K562 (cell line): ENCODE data around the gene ERMARD. TPM values are rescaled to one million over a fixed set of nuclear protein-coding genes. Genes with fewer than 3 reads are reported as not detected.

Experiments
- ATAC-seq: fragments of 200-7000 bp; cut with Tn5 transposase; 3 replicates; pipeline ENCODE4 v1.9.1; 2020; ENCODE audit warnings: moderate library complexity
- BruUV-seq: library from RNA; stranded (reverse); fragments of 400-500 nt; replicated peaks from 2 replicates; lab custom pipeline; 2021; lab: Mats Ljungman, UMichigan
- CTCF ChIA-PET: fragments of 300-600 bp; formaldehyde crosslinking; extraction: SDS; loops from one replicate; lab custom pipeline; 2021; ENCODE audit warnings: low intra/inter-chr PET ratio; lab: Yijun Ruan, JAX
- POLR2A ChIA-PET: fragments of 300-600, 350-650 bp; sonication (Branson Sonifier 250); formaldehyde crosslinking; extraction: SDS; loops from one replicate; lab custom pipeline; 2021; ENCODE audit warnings: antibody characterized with exemption, inconsistent platforms; lab: Yijun Ruan, JAX
- DNase-seq, 4 experiments: peaks; one replicate each; pipeline versions ENCODE4 v3.0.0 to v3.0.0-alpha.2; 2011 to 2018; ENCODE audit warnings: low spot score in 3 of 4, mixed read lengths in 3 of 4; ENCODE audit errors: extremely low read depth in 1 of 4
- FAIRE-seq: peaks from 2 replicates; lab custom pipeline; 2011; peaks lifted over from hg19 to GRCh38; lab: Jason Lieb, UNC
- H2AFZ ChIP-seq: 2 replicates; pipeline ENCODE4 v1.6.0; 2011; ENCODE audit warnings: low read depth, low read length, control low read depth, inconsistent platforms
- H3K27ac ChIP-seq: fragments of 200-600 bp; 3 replicates; pipeline ENCODE4 v1.8.0; 2011; ENCODE audit warnings: low read depth, mild to moderate bottlenecking, control low read depth, inconsistent platforms, low read length, moderate library complexity, mixed read lengths; ENCODE audit errors: extremely low read depth
- H3K27me3 ChIP-seq, 2 experiments: fragments of 300-600 bp in 1 of 2; 2 replicates in 1 of 2; 3 replicates in 1 of 2; pipeline versions ENCODE4 v1.6.0 to v1.8.0; 2011; ENCODE audit warnings: inconsistent platforms in 2 of 2, low read length in 2 of 2, mild to moderate bottlenecking in 1 of 2, mixed read lengths in 1 of 2, moderate library complexity in 1 of 2; ENCODE audit not compliant: control insufficient read depth in 2 of 2, insufficient read depth in 2 of 2
- H3K36me3 ChIP-seq: fragments of 300-600 bp; 3 replicates; pipeline ENCODE4 v1.8.0; 2011; ENCODE audit warnings: mild to moderate bottlenecking, low read length, inconsistent platforms; ENCODE audit not compliant: control insufficient read depth, insufficient read depth
- H3K4me1 ChIP-seq, 2 experiments: fragments of 200-600 bp in 1 of 2; replicated peaks in 1 of 2; 2 replicates in 1 of 2; 3 replicates in 1 of 2; pipeline versions ENCODE4 v1.5.1 to v1.8.0; 2011; ENCODE audit warnings: inconsistent platforms in 2 of 2, low read length in 2 of 2, mild to moderate bottlenecking in 1 of 2, mixed read lengths in 1 of 2, moderate library complexity in 1 of 2; ENCODE audit not compliant: control insufficient read depth in 2 of 2, insufficient read depth in 2 of 2
- H3K4me2 ChIP-seq: 2 replicates; pipeline ENCODE4 v1.6.1; 2011; ENCODE audit warnings: low read length, control low read depth, inconsistent platforms, mixed read lengths; ENCODE audit not compliant: insufficient read depth
- H3K4me3 ChIP-seq: fragments of 200-600 bp; sonication (generic), shearing (Covaris generic); 2 replicates; pipeline ENCODE4 v1.5.1; 2016; ENCODE audit warnings: control low read depth, inconsistent platforms
- H3K79me2 ChIP-seq: fragments of 200-600 bp; 3 replicates; pipeline ENCODE4 v1.8.0; 2011; ENCODE audit warnings: low read length, inconsistent platforms; ENCODE audit not compliant: control insufficient read depth, insufficient read depth
- H3K9ac ChIP-seq, 2 experiments: 2 replicates each; pipeline versions ENCODE4 v1.6.0 to v1.6.1; 2011; ENCODE audit warnings: low read depth in 2 of 2, low read length in 2 of 2, control low read depth in 1 of 2, inconsistent platforms in 1 of 2, mild to moderate bottlenecking in 1 of 2, mixed read lengths in 1 of 2; ENCODE audit not compliant: insufficient read depth in 1 of 2
- H3K9me1 ChIP-seq: one replicate; pipeline ENCODE4 v1.6.0; 2011; ENCODE audit warnings: inconsistent platforms, mild to moderate bottlenecking, low read length, moderate library complexity; ENCODE audit not compliant: control insufficient read depth, insufficient read depth
- H3K9me3 ChIP-seq: replicated peaks from 2 replicates; pipeline ENCODE4 v1.5.1; 2011; ENCODE audit warnings: low read depth, low read length, inconsistent platforms; ENCODE audit not compliant: control insufficient read depth, insufficient read depth
- H4K20me1 ChIP-seq: replicated peaks from 2 replicates; pipeline ENCODE4 v1.6.1; 2011; ENCODE audit warnings: low read length, inconsistent platforms, mixed read lengths; ENCODE audit not compliant: control insufficient read depth, insufficient read depth
- DDX20 ChIP-seq: fragments of 450-650 bp; IDR thresholded peaks from 2 replicates; pipeline ENCODE4 v1.6.1; 2016; ENCODE audit warnings: missing genetic modification characterization, low read depth, mild to moderate bottlenecking, missing compliant biosample characterization, moderate library complexity
- FOXJ2 ChIP-seq: fragments of 200-800 bp; sonication (Bioruptor generic); IDR thresholded peaks from 2 replicates; pipeline ENCODE4 v1.6.1; 2016; ENCODE audit warnings: missing genetic modification characterization, missing compliant biosample characterization
- POLR2B ChIP-seq: fragments of 450-650 bp; IDR thresholded peaks from 2 replicates; pipeline ENCODE4 v1.6.1; 2018; ENCODE audit warnings: low read depth; ENCODE audit not compliant: partially characterized antibody
- WHSC1 ChIP-seq: IDR thresholded peaks from one replicate; pipeline ENCODE4 v1.6.1; 2012; ENCODE audit warnings: low read length, control low read depth, inconsistent platforms
- ZKSCAN3 ChIP-seq: fragments of 250-450 bp; sonication (Bioruptor Pico); IDR thresholded peaks from 2 replicates; pipeline ENCODE4 v1.4.0; 2020
- ZNF324 ChIP-seq: fragments of 250-450 bp; sonication (Bioruptor Pico); IDR thresholded peaks from 2 replicates; pipeline ENCODE4 v1.4.0; 2020; ENCODE audit warnings: mild to moderate bottlenecking
- ZNF518B ChIP-seq: fragments of 250-450 bp; sonication (Bioruptor Pico); IDR thresholded peaks from 2 replicates; pipeline ENCODE4 v1.5.0; 2021; ENCODE audit warnings: mild to moderate bottlenecking, moderate library complexity
- WGBS: fragments of 100-300 bp; shearing (Covaris generic); methylation state at CpG from one replicate; pipeline ENCODE4 v1.1.6; 2016; ENCODE audit warnings: low coverage, mixed read lengths; ENCODE audit not compliant: insufficient coverage; ENCODE audit errors: missing lambda C conversion rate; 5-methylcytosine and 5-hydroxymethylcytosine counted together
- in situ Hi-C: fragments of 300-500 bp; cut with MboI; formaldehyde crosslinking; loops from 4 replicates; pipeline ENCODE4 v1.15.0; 2018; ENCODE audit warnings: inconsistent platforms, mixed read lengths
- intact Hi-C: fragments of 100-400 bp; cut with micrococcal nuclease; formaldehyde crosslinking; loops from 2 replicates; pipeline ENCODE4 v1.14.2; 2022
- polyA plus RNA-seq, 8 experiments: library from polyadenylated mRNA; depleted of rRNA in 4 of 8; stranded (reverse) in 5 of 8; unstranded in 3 of 8; fragments of >200 nt; fragmentation: Nextera tagmentation in 2 of 8; fragmentation: Illumina TruSeq in 1 of 8; extraction: Ambion mirVana in 2 of 8; extraction: Trizol in 1 of 8; gene quantifications; 2 replicates each; pipeline versions ENCODE4 v1.2.1 to v1.2.3, GENCODE V29; 2011 to 2014; ENCODE audit warnings: inconsistent platforms in 1 of 8, missing spikeins in 1 of 8
- total RNA-seq, 7 experiments: library from RNA; depleted of rRNA in 6 of 7; stranded (reverse); fragments of >200 nt in 6 of 7; fragmentation: Illumina TruSeq in 2 of 7; extraction: Trizol in 2 of 7; gene quantifications; 2 replicates each; pipeline versions ENCODE4 v1.2.1 to v1.2.3, GENCODE V29; 2011 to 2021; ENCODE audit warnings: low replicate concordance in 1 of 7

The ERMARD gene
- total and polyA plus RNA-seq, 9 of the 15 experiments (the other 6 are each of a cell fraction or from before 2014, with no cell fraction given): 14.5 to 68.6 (median 27.7) TPM

- no peaks in the 10 kb centered on the region for H3K79me2 ChIP-seq
- H2AFZ ChIP-seq: no peak overlapping the region
- no peaks in the 10 kb centered on the region for H3K36me3 ChIP-seq
- DNase-seq (no peak), ATAC-seq (no peak)
- in situ Hi-C loops (loop anchor here (10.0 kb wide), 1 partner anchor 685 kb away; no protein-coding TSS in a partner anchor), intact Hi-C loops (no loop called here)
- H3K27me3 ChIP-seq: peaks cover 19 to 49% of the 10 kb centered on the region in 2 experiments; a peak in 3 of 5 replicates
- peaks cover 14% of the 10 kb centered on the region; the same call in 1 of the 2 replicates for H4K20me1 ChIP-seq
- H3K9me3 ChIP-seq: no peaks in the 10 kb centered on the region
- no peak overlapping the region for H3K27ac ChIP-seq
- ChIA-PET CTCF (no interaction called here), POLR2A (interaction anchor here (0.6 kb wide), 1 partner anchor 149 kb away, joined by 3 read pairs; no protein-coding TSS in a partner anchor)
- no peaks in the 10 kb centered on the region for H3K9me1 ChIP-seq
- no peak overlapping the region for H3K4me2 ChIP-seq
- no TSS peak for BruUV-seq
- no peak overlapping the region for H3K9ac ChIP-seq
- 4% methylated on average over 4 of the region's 4 CpGs for WGBS
- H3K4me3 ChIP-seq: no peak overlapping the region
- TF ChIP-seq POLR2B (no peak), ZNF324 (CRISPR knock-in tag) (no peak), WHSC1 (no peak), DDX20 (tag) (no peak), FOXJ2 (no peak), ZKSCAN3 (CRISPR knock-in tag) (no peak), ZNF518B (CRISPR knock-in tag) (no peak)
- TF ChIP-seq, all 486 proteins: peak for 0
- peaks cover 0 to 3% of the 10 kb centered on the region in 2 experiments; a peak in 1 of 5 replicates for H3K4me1 ChIP-seq
- FAIRE-seq: no peak
These were observed 78.4 kb downstream of the ERMARD start for GRCh38 chr6:169829786-169830185.
